K562 (cell line): ENCODE results near the gene CNGB1. TPM values are rescaled to one million over a fixed set of nuclear protein-coding genes. Genes with fewer than 3 reads are reported as not detected.

Experiments
- CHCHD3 ChIP-seq: fragments of 250-450 bp; sonication (Bioruptor Pico); IDR thresholded peaks from 2 replicates; pipeline ENCODE4 v2.1.2; 2022; ENCODE audit warnings: mild to moderate bottlenecking
- CUX1 ChIP-seq: fragments of 200-800 bp; sonication (Bioruptor generic); IDR thresholded peaks from 2 replicates; pipeline ENCODE4 v1.6.1; 2016; ENCODE audit warnings: missing genetic modification characterization, missing compliant biosample characterization
- HDAC1 ChIP-seq, 2 experiments: fragments of 450-650 bp; IDR thresholded peaks; 2 replicates each; pipeline ENCODE4 v1.6.1; 2016 to 2017; ENCODE audit warnings: inconsistent platforms in 1 of 2, mild to moderate bottlenecking in 1 of 2, moderate library complexity in 1 of 2
- MECOM ChIP-seq: fragments of 250-450 bp; sonication (Bioruptor Pico); IDR thresholded peaks from 2 replicates; pipeline ENCODE4 v1.8.0; 2022; ENCODE audit warnings: inconsistent platforms
- SNRNP70 ChIP-seq: fragments of 200-400 bp; formaldehyde crosslinking; optimal IDR thresholded peaks from 2 replicates; pipeline ENCODE3; 2017; ENCODE audit warnings: low read depth, low read length
- TCFL5 ChIP-seq: fragments of 250-450 bp; sonication (Bioruptor Pico); conservative IDR thresholded peaks from 2 replicates; pipeline ENCODE4 v1.6.1; 2021; ENCODE audit warnings: mild to moderate bottlenecking, moderate library complexity, matching md5 sums
- polyA plus RNA-seq, 8 experiments: library from polyadenylated mRNA; depleted of rRNA in 4 of 8; stranded (reverse) in 5 of 8; unstranded in 3 of 8; fragments of >200 nt; fragmentation: Nextera tagmentation in 2 of 8; fragmentation: Illumina TruSeq in 1 of 8; extraction: Ambion mirVana in 2 of 8; extraction: Trizol in 1 of 8; gene quantifications; 2 replicates each; pipeline versions ENCODE4 v1.2.1 to v1.2.3, GENCODE V29; 2011 to 2014; ENCODE audit warnings: inconsistent platforms in 1 of 8, missing spikeins in 1 of 8
- total RNA-seq, 7 experiments: library from RNA; depleted of rRNA in 6 of 7; stranded (reverse); fragments of >200 nt in 6 of 7; fragmentation: Illumina TruSeq in 2 of 7; extraction: Trizol in 2 of 7; gene quantifications; 2 replicates each; pipeline versions ENCODE4 v1.2.1 to v1.2.3, GENCODE V29; 2011 to 2021; ENCODE audit warnings: low replicate concordance in 1 of 7
- TF ChIP-seq, protein P1 (sequence below): fragments of 450-650 bp; formaldehyde crosslinking; IDR thresholded peaks from 2 replicates; pipeline ENCODE4 v1.4.0; 2020; ENCODE audit warnings: mild to moderate bottlenecking, moderate library complexity

Gene CNGB1
- total and polyA plus RNA-seq, 9 of the 15 experiments (the other 6 are each of a cell fraction or from before 2014, with no cell fraction given), result not detected

GRCh38 chr16:57925310-57925709 lies 45.6 kb downstream of the CNGB1 start (continued):
- no peak for TF ChIP-seq TCFL5 (CRISPR knock-in tag)
- no peak for TF ChIP-seq SNRNP70
- TF ChIP-seq, protein P1, sequence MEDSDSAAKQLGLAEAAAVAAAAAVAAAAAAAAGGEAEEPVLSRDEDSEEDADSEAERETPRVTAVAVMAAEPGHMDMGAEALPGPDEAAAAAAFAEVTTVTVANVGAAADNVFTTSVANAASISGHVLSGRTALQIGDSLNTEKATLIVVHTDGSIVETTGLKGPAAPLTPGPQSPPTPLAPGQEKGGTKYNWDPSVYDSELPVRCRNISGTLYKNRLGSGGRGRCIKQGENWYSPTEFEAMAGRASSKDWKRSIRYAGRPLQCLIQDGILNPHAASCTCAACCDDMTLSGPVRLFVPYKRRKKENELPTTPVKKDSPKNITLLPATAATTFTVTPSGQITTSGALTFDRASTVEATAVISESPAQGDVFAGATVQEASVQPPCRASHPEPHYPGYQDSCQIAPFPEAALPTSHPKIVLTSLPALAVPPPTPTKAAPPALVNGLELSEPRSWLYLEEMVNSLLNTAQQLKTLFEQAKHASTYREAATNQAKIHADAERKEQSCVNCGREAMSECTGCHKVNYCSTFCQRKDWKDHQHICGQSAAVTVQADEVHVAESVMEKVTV (CRISPR knock-in tag), result no peak
- no peak for TF ChIP-seq MECOM (CRISPR knock-in tag)
- TF ChIP-seq CUX1, result no peak
- no peak for TF ChIP-seq CHCHD3 (CRISPR knock-in tag)
- no peak for TF ChIP-seq HDAC1 (IDR thresholded peaks at IDR 0.05)
- TF ChIP-seq, all 486 proteins: peak for 0
